Activated CD8-positive, alpha-beta memory T cell treated with anti-CD3 and anti-CD28 coated beads for 1 hour (primary cell): Measurements from ENCODE around the gene ACO2.

Experiments used
- DNase-seq, 2 donors: peaks; one replicate each; pipeline ENCODE4 v3.0.0-alpha.2; 2020; ENCODE audit warnings: low read depth in 1 of 2; ENCODE audit errors: extremely low read depth in 1 of 2

The ACO2 gene

GRCh38 chr22:41488076-41488475 is 19.2 kb downstream of the ACO2 start:
- no peak for DNase-seq

- DNase-seq, result no peak
Observed at GRCh38 chr22:41488596-41489385, 19.9 kb downstream of the ACO2 start.

GRCh38 chr22:41491374-41492100 is 22.6 kb downstream of the ACO2 start:
- DNase-seq, result no peak

- no peak for DNase-seq
Observed at GRCh38 chr22:41498303-41498835, 29.5 kb downstream of the ACO2 start.

GRCh38 chr22:41499624-41500280 is 30.8 kb downstream of the ACO2 start:
- no peak for DNase-seq

- DNase-seq, result no peak
Observed at GRCh38 chr22:41500303-41500702, 31.4 kb downstream of the ACO2 start.

GRCh38 chr22:41501209-41501608 is 32.3 kb downstream of the ACO2 start:
- DNase-seq, result no peak

- DNase-seq, result no peak
Observed at GRCh38 chr22:41504397-41504796, 35.5 kb downstream of the ACO2 start.

GRCh38 chr22:41504816-41505215 is 35.9 kb downstream of the ACO2 start:
- DNase-seq, result no peak

- no peak for DNase-seq
Observed at GRCh38 chr22:41505511-41506220, 36.7 kb downstream of the ACO2 start.

GRCh38 chr22:41507330-41508063 is 38.6 kb downstream of the ACO2 start:
- no peak for DNase-seq

- no peak for DNase-seq
Observed at GRCh38 chr22:41508770-41509170, 39.9 kb downstream of the ACO2 start.

GRCh38 chr22:41511521-41511968 is 42.6 kb downstream of the ACO2 start:
- DNase-seq, result no peak

GRCh38 chr22:41512421-41513194 is 43.7 kb downstream of the ACO2 start:
- no peak for DNase-seq

GRCh38 chr22:41513391-41513790 is 44.5 kb downstream of the ACO2 start:
- no peak for DNase-seq

GRCh38 chr22:41516462-41516861 is 47.5 kb downstream of the ACO2 start:
- no peak for DNase-seq

GRCh38 chr22:41517172-41518047 is 48.5 kb downstream of the ACO2 start:
- DNase-seq, result no peak

GRCh38 chr22:41518048-41518347 is 49.1 kb downstream of the ACO2 start:
- no peak for DNase-seq

GRCh38 chr22:41521126-41521525 is 52.2 kb downstream of the ACO2 start:
- no peak for DNase-seq
